GM21447 (cell line): Measurements from ENCODE around the gene IL20RB.

Experiments
- ATAC-seq: cut with Tn5 transposase; IDR thresholded peaks from one replicate; pipeline ENCODE4 v1.9.1; 2021; ENCODE audit not compliant: unreplicated experiment

Gene IL20RB

DNA sequence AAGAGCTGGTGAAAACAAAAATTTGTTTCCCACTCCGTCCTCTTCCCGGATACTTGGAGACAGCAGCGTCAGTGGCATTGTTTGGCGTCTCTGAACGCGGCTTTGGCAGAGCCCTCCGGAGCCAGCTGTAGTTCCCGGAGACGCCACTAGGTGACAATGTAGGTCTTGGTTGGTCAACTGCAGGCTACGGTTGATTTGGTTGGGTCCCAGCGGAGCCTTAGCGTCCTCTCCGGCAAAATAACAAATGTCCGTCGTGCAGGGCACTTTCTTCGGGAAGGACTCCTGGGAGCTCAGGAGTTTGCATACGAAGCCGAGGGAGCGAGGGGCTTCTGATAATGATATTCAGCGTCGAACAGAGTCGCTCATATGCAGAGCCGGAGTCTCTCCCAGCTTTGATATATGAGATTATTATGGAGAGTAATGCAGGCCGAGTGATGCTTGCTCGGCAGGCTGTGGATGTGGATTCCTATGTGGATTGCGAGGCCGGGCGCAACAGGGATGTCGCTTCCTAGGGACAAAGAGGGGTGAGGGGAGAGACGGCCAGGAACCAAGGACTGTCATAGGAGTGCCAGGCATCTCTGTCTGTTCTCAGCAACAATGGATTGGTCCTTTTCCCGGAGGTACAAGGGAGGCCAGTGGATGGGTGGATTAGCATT lies 74.8 kb downstream of the IL20RB start:
- peak; percentile 90 for ATAC-seq

DNA sequence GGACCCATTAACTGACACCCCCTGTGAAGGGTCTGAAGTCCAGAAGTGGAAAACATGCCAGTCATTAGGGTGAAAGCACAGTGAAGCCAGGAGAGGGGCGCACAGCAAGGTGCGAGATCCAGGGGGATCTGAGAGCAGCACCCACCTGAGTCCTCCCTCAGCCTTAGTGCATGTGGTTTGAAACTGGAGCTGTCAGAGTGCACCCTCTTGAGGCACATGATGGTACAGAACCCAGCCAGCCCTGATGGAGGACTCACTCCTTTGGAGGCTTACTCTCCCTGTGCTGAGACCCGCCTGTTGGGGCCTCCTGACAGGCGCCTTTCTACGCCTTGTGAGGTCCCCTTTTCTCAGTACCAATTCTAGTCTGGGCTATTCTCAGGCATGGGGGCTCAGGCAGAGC lies 77.8 kb downstream of the IL20RB start:
- no peak for ATAC-seq

DNA sequence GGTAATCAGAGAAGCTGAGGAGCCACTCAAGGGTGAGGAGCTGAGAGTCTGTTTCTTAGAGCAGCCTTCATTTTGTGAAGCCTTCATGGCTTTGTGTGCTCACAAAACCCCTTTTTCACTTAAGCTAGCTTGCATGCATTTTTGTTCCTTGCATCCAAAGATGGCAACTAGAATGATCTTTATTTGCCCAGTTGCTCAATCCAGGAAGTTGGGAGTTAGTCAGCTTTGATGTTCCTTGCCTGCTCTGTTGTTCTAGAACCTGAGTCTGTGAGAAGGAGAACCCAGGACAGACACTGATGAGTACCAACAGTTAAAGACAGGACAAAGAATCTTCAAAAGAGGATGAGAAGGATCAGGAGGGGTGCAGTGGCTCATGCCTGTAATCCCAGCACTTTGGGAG lies 81.8 kb downstream of the IL20RB start:
- no peak for ATAC-seq

DNA sequence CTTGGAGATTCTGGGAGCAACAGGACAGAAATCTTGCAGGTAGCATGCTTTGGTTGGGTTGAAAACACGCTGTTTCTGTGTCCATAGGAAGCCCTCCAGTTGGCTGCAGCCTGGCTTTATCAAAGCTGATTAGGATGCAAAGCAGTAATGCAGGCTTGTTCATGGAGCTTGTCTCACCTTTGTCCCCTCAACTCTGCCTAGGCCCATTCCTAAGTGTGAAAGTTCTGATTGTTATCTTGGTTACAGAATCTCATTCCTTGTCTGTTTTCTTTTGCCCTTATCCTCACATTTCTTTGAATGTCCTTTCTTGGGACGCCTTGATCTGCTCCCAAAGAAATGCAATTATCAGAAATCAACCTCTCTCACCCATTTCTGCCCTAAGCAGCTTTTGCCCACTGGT lies 83.5 kb downstream of the IL20RB start:
- no peak for ATAC-seq

DNA sequence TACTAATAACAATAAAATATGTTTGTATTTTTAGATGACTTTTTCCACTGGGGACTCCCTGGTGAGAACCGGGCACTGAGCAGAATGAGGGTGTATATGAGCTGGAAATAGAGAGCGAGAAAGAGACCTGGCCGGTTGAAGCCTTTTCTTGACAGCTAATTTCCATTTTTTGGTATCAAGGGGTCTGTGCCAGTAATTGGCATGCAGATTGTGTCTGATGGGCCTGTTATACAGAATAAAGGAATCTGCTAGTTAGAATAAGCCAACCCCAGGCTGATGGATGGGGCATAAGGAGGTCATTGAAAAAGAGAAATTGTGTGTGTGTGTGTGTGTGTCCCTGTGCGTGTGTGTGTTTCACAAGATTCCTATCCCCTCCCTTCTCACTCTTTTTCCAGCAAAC lies 83.9 kb downstream of the IL20RB start:
- ATAC-seq = no peak

DNA sequence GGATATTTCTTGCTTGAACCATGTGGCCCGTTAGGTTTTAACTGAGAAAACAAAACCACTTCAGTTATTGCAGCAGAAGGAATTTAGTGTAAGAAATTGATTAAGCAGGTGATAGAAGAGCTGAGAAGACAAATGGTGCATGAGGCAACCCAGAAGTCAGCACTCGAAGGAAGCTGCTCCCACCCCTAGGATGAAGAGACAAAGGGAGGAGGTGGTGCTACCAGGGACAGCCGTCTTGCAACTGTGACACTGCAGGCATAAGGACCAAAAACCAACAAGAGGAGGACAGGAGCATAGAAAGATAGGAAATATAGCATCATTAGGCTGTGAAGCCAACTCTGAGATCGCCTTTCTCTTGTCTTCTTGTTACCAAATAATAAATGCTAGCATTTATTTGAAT lies 89.0 kb downstream of the IL20RB start:
- ATAC-seq = no peak

DNA sequence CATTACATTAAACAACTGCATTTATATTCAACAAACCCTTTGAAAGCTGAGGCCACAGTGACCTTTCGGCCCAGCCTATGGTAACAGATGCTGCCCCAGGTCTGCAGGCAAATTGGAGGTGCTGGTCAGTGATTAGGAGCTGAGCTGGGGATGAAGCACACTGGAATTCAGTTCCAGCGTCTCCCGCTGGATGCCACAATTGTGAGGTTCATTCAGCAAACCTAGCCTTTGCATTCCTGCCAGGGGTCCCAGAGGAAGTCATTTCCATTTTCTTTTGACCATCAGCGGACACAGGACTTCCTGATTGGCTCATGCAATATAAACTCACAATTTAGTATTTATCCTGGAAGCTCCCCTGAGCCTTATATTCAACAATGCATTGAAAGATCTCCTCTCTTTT lies 89.5 kb downstream of the IL20RB start:
- ATAC-seq = no peak

DNA sequence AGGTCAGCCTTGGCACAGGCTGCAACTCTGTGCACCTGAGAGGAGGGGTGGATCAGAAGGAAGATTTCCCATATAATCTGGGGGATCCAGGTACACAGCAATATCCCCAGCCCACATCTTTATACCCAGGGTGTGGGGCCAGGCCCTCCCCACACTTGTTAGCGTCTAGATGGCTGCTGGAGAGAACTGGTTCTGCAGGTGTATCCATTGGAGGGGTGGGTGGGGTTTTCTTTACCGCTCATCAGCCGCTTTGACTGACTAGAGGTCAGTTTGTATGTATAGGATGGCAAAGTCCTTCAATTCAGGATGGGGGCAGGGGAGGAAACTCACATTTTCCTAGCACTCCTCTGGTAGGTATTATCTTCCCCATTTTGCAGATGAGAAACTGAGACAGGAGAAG lies 92.5 kb downstream of the IL20RB start:
- no peak for ATAC-seq

DNA sequence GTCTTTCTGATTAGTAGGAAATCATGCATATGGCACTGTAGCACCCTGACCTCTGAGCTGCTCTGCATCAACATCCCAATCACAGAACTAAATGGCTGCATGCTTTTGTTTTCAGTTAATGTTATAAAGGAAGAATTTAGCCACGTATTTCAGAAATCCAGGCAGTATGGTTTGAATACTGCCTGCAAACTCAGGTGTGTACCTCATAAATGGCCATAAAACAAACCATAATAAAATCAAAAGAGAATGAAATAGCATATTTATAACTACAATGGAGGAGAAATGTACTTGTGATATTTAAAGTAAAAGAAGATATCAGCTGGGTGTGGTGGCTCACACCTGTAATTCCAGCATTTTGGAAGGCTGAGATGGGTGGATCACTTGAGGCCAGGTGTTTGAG lies 94.5 kb downstream of the IL20RB start:
- no peak for ATAC-seq
